ENCODE results near the gene KRT40. TPM values are rescaled to one million over a fixed set of nuclear protein-coding genes. Genes with fewer than 3 reads are reported as not detected.

KRT40 gene
- total and polyA plus RNA-seq, 4 experiments from 2014 or later, result not detected

DNA sequence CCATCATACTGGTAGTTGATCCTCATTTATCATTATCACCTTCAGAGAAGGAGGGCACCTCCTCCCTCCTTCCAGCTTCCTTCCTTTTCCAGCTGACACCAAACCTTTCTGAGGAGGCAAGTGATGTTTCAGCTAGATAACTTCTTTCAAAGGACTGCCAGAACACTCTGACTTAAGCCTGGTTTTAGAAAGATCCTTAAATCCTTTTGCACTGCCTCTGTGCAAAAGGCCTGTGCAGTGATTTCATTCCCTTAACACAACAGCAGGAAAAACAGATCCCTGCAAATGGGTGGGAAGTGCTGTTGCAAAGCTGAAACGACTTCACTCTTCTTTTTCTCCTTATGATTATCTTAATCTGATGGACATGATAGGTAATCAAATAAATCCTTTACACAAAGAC is 39.6 kb downstream of the KRT40 start:
- H3K4me3 Mint-ChIP-seq, result no peak overlapping the region
- H3K4me1 Mint-ChIP-seq, result no peaks in the 10 kb centered on the region
- peak overlapping the region in 1 of 7 donors; percentile 26 for H3K27ac Mint-ChIP-seq
- Histone ChIP-seq H3K36me3 (ENCODE audit: insufficient read depth, low read length) (no peaks in the 10 kb centered on the region), H3K27me3 (ENCODE audit: insufficient read depth, low read length) (no peaks in the 10 kb centered on the region), H3K9me3 (ENCODE audit: control insufficient read depth in 1 of 2, low read length in 2 of 2) (no peaks in the 10 kb centered on the region), H3K27ac (ENCODE audit: low read depth, low read length) (no peak overlapping the region), H3K4me3 (ENCODE audit: low read length in 2 of 2) (no peak overlapping the region), H3K4me1 (ENCODE audit: insufficient read depth, low read length) (no peaks in the 10 kb centered on the region)
- POLR2A ChIA-PET (ENCODE audit: partially characterized antibody), result no interaction called here
- CTCF ChIA-PET (ENCODE audit: partially characterized antibody), result interaction anchor here (1.1 to 1.4 kb wide), 2 partner anchors 17 to 19 kb away, joined by 4 to 5 read pairs; no protein-coding TSS in a partner anchor
- intact Hi-C loops (cut with micrococcal nuclease), result no loop called here
- no peak for DNase-seq
- H3K9me3 Mint-ChIP-seq, result no peaks in the 10 kb centered on the region
- H3K27me3 Mint-ChIP-seq, result peaks cover 24 to 53% of the 10 kb centered on the region in 2 donors
- no peaks in the 10 kb centered on the region for H3K36me3 Mint-ChIP-seq

DNA sequence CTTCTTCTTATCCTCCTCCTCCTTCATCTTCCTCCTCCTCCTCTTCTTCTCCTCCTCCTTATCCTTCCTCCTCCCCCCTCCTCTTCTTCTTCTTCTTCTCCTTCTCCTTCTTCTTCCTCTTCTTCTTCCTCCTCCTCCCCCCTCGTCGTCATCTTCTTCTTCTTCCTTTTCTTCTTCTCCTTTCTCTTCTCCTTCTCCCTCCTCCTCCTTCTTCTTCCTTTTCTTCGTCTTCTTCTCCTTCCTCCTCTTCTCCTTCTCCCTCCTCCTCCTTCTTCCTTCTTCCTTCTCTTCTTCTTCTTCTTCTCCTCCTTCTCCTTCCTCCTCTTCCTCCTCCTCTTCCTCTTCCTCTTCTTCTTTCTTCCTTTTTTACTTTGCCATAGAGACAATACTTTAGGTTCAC is 41.6 kb downstream of the KRT40 start:
- Histone ChIP-seq H3K27ac (ENCODE audit: low read depth, low read length) (no peak overlapping the region), H3K4me3 (ENCODE audit: low read length in 2 of 2) (no peak overlapping the region)

DNA sequence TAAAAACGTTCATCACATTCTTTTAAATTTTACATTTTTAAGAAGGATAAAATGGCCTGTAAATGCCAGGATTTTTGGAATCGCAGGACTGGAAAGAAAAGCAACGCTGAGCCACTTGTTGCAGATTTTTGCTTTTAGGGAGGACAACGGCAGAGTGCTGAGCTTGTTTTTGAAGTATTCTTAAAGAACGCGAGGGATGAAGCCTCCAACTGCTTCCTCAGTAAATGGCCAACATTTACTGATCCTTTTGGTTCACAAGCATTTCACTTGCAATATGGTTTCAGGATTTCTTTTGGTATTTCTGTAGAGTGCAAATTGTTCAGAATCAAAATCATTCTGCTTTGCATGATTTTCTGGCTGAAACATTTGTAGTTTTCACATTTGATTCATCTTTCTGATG is 43.9 kb downstream of the KRT40 start:
- H3K9me3 ChIP-seq (ENCODE audit: control insufficient read depth in 1 of 2, low read length in 2 of 2), result no peaks in the 10 kb centered on the region
- no peaks in the 10 kb centered on the region for H3K36me3 Mint-ChIP-seq
- peaks cover 4 to 19% of the 10 kb centered on the region in 2 donors for H3K27me3 Mint-ChIP-seq

More for the DNA sequence above, 41.6 kb downstream of the KRT40 start:
- Histone ChIP-seq H3K9me3 (ENCODE audit: control insufficient read depth in 1 of 2, low read length in 2 of 2) (no peaks in the 10 kb centered on the region), H3K36me3 (ENCODE audit: insufficient read depth, low read length) (no peaks in the 10 kb centered on the region), H3K4me1 (ENCODE audit: insufficient read depth, low read length) (no peaks in the 10 kb centered on the region), H3K27me3 (ENCODE audit: insufficient read depth, low read length) (no peaks in the 10 kb centered on the region)
- ChIA-PET POLR2A (ENCODE audit: partially characterized antibody) (no interaction called here), CTCF (ENCODE audit: partially characterized antibody) (interaction anchor here (0.9 to 1.9 kb wide), 2 partner anchors 20 to 720 kb away, joined by 3 to 4 read pairs; no protein-coding TSS in a partner anchor)
- H3K4me3 Mint-ChIP-seq, result no peak overlapping the region
- no peaks in the 10 kb centered on the region for H3K9me3 Mint-ChIP-seq
- H3K27ac Mint-ChIP-seq, result no peak overlapping the region
- intact Hi-C loops (cut with micrococcal nuclease), result no loop called here
- peaks cover 14 to 38% of the 10 kb centered on the region in 2 donors for H3K27me3 Mint-ChIP-seq
- no peaks in the 10 kb centered on the region for H3K4me1 Mint-ChIP-seq
- DNase-seq, result no peak
- no peaks in the 10 kb centered on the region for H3K36me3 Mint-ChIP-seq

GRCh38 chr17:40938981-40939380 is 45.1 kb downstream of the KRT40 start:
- Mint-ChIP-seq H3K27me3 (peaks cover 8 to 10% of the 10 kb centered on the region in 2 donors), H3K27ac (no peak overlapping the region), H3K4me1 (no peaks in the 10 kb centered on the region), H3K36me3 (no peaks in the 10 kb centered on the region), H3K4me3 (no peak overlapping the region), H3K9me3 (no peaks in the 10 kb centered on the region)
- no peak for DNase-seq
- ChIA-PET CTCF (ENCODE audit: partially characterized antibody) (no interaction called here), POLR2A (ENCODE audit: partially characterized antibody) (no interaction called here)
- Histone ChIP-seq H3K27me3 (ENCODE audit: insufficient read depth, low read length) (no peaks in the 10 kb centered on the region), H3K27ac (ENCODE audit: low read depth, low read length) (no peak overlapping the region), H3K4me3 (ENCODE audit: low read length in 2 of 2) (no peak overlapping the region), H3K4me1 (ENCODE audit: insufficient read depth, low read length) (no peaks in the 10 kb centered on the region), H3K36me3 (ENCODE audit: insufficient read depth, low read length) (no peaks in the 10 kb centered on the region), H3K9me3 (ENCODE audit: control insufficient read depth in 1 of 2, low read length in 2 of 2) (no peaks in the 10 kb centered on the region)
- intact Hi-C loops (cut with micrococcal nuclease), result no loop called here

More for the DNA sequence above, 43.9 kb downstream of the KRT40 start:
- no peaks in the 10 kb centered on the region for H3K4me1 ChIP-seq (ENCODE audit: insufficient read depth, low read length)
- H3K27me3 ChIP-seq (ENCODE audit: insufficient read depth, low read length), result no peaks in the 10 kb centered on the region
- no peaks in the 10 kb centered on the region for H3K4me1 Mint-ChIP-seq
- intact Hi-C loops (cut with micrococcal nuclease), result no loop called here
- POLR2A ChIA-PET (ENCODE audit: partially characterized antibody), result no interaction called here
- CTCF ChIA-PET (ENCODE audit: partially characterized antibody), result no interaction called here
- H3K27ac Mint-ChIP-seq, result no peak overlapping the region
- no peak overlapping the region for H3K4me3 Mint-ChIP-seq
- no peak overlapping the region for H3K4me3 ChIP-seq (ENCODE audit: low read length in 2 of 2)
- no peaks in the 10 kb centered on the region for H3K36me3 ChIP-seq (ENCODE audit: insufficient read depth, low read length)
- no peaks in the 10 kb centered on the region for H3K9me3 Mint-ChIP-seq
- no peak overlapping the region for H3K27ac ChIP-seq (ENCODE audit: low read depth, low read length)
- no peak for DNase-seq

- POLR2A ChIA-PET (ENCODE audit: partially characterized antibody), result no interaction called here
- intact Hi-C loops (cut with micrococcal nuclease), result no loop called here
- Histone ChIP-seq H3K9me3 (ENCODE audit: control insufficient read depth in 1 of 2, low read length in 2 of 2) (no peaks in the 10 kb centered on the region), H3K27me3 (ENCODE audit: insufficient read depth, low read length) (no peaks in the 10 kb centered on the region), H3K27ac (ENCODE audit: low read depth, low read length) (no peak within 1 kb of the TSS), H3K4me1 (ENCODE audit: insufficient read depth, low read length) (no peaks in the 10 kb centered on the region), H3K4me3 (ENCODE audit: low read length in 2 of 2) (no peak within 1 kb of the TSS), H3K36me3 (ENCODE audit: insufficient read depth, low read length) (no peaks in the 10 kb centered on the region)
- H3K9me3 Mint-ChIP-seq, result no peaks in the 10 kb centered on the region
- no peaks in the 10 kb centered on the region for H3K36me3 Mint-ChIP-seq
- H3K27me3 Mint-ChIP-seq, result peaks cover 6 to 8% of the 10 kb centered on the region in 2 donors
- CTCF ChIA-PET (ENCODE audit: partially characterized antibody), result no interaction called here
- H3K4me3 Mint-ChIP-seq, result no peak within 1 kb of the TSS
- H3K27ac Mint-ChIP-seq, result peak within 1 kb of the TSS in 1 of 7 donors; percentile 16
- no peak for DNase-seq
- H3K4me1 Mint-ChIP-seq, result no peaks in the 10 kb centered on the region
These were observed 46.7 kb downstream of the KRT40 start, which contains the start of gene KRT23 for GRCh38 chr17:40937384-40937819. TSS of gene KRT23 (minus strand) at chr17:40937646. CDS start at chr17:40936603, 1,043 bp downstream.

DNA sequence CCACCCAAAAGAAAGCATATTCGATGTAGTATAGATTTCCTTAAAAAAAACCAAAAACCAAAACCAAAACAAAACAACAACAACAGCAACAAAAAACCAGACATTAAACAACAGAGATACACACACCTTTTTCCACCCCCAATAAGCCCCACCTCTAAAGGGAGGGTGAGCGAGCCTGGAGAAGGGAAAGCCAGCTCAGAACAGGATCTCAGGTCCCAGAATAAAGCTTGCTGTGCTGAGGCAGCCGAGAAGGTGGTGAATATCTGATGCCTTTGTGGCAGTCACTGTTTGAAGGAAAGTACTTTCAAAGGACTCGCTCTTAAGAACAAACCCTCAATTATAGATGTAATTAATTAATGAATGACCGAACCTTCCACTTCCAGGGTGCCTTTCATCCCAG is 47.1 kb downstream of the KRT40 start:
- Mint-ChIP-seq H3K36me3 (no peaks in the 10 kb centered on the region), H3K4me3 (no peak overlapping the region), H3K27me3 (peaks cover 6 to 8% of the 10 kb centered on the region in 2 donors), H3K9me3 (no peaks in the 10 kb centered on the region), H3K27ac (no peak overlapping the region), H3K4me1 (no peaks in the 10 kb centered on the region)
- intact Hi-C loops (cut with micrococcal nuclease), result no loop called here
- ChIA-PET CTCF (ENCODE audit: partially characterized antibody) (no interaction called here), POLR2A (ENCODE audit: partially characterized antibody) (no interaction called here)
- no peak for DNase-seq
- Histone ChIP-seq H3K4me1 (ENCODE audit: insufficient read depth, low read length) (no peaks in the 10 kb centered on the region), H3K27me3 (ENCODE audit: insufficient read depth, low read length) (no peaks in the 10 kb centered on the region), H3K9me3 (ENCODE audit: control insufficient read depth in 1 of 2, low read length in 2 of 2) (no peaks in the 10 kb centered on the region), H3K27ac (ENCODE audit: low read depth, low read length) (no peak overlapping the region), H3K4me3 (ENCODE audit: low read length in 2 of 2) (no peak overlapping the region), H3K36me3 (ENCODE audit: insufficient read depth, low read length) (no peaks in the 10 kb centered on the region)

DNA sequence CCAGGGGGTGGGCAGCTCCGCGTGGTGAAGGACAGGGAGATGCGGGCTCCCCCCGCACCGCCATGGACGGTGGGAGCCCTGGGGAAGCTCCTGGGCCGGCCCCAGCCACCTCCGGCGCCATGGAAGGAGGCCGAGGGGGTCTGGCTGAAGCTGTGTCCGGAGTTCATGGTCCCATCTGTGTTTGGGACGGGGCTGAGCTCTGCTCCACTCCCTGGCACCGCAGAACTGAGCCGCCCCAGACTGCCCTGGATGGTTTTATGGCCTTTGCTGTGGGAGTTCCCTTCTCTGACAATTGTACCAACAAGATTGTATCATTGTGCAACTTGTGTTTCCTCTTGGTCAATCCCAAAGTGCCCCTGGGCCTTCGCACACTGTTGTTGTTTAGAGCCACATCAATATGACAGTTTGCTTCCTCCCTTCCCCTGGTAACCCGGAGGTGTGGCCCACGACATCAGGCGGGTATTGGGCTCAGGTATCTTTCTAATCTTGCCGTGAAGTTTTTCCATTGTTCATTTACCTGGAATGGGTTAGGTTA is 47.6 kb downstream of the KRT40 start:
- CTCF ChIA-PET (ENCODE audit: partially characterized antibody), result no interaction called here
- H3K4me1 Mint-ChIP-seq, result no peaks in the 10 kb centered on the region
- no peak for DNase-seq
- peaks cover 6 to 8% of the 10 kb centered on the region in 2 donors for H3K27me3 Mint-ChIP-seq
- Histone ChIP-seq H3K4me3 (ENCODE audit: low read length in 2 of 2) (no peak overlapping the region), H3K9me3 (ENCODE audit: control insufficient read depth in 1 of 2, low read length in 2 of 2) (no peaks in the 10 kb centered on the region), H3K27ac (ENCODE audit: low read depth, low read length) (no peak overlapping the region), H3K36me3 (ENCODE audit: insufficient read depth, low read length) (no peaks in the 10 kb centered on the region), H3K4me1 (ENCODE audit: insufficient read depth, low read length) (no peaks in the 10 kb centered on the region), H3K27me3 (ENCODE audit: insufficient read depth, low read length) (no peaks in the 10 kb centered on the region)
- H3K9me3 Mint-ChIP-seq, result no peaks in the 10 kb centered on the region
- H3K4me3 Mint-ChIP-seq, result no peak overlapping the region
- POLR2A ChIA-PET (ENCODE audit: partially characterized antibody), result no interaction called here
- no peaks in the 10 kb centered on the region for H3K36me3 Mint-ChIP-seq
- intact Hi-C loops (cut with micrococcal nuclease), result no loop called here
- H3K27ac Mint-ChIP-seq, result no peak overlapping the region
